ENCODE measurements around the gene MAPK8. TPM values are rescaled to one million over a fixed set of nuclear protein-coding genes. Genes with fewer than 3 reads are reported as not detected.

Gene MAPK8
- polyA plus RNA-seq, 3 donors, result 18.4 to 21.1 (median 18.5) TPM

DNA sequence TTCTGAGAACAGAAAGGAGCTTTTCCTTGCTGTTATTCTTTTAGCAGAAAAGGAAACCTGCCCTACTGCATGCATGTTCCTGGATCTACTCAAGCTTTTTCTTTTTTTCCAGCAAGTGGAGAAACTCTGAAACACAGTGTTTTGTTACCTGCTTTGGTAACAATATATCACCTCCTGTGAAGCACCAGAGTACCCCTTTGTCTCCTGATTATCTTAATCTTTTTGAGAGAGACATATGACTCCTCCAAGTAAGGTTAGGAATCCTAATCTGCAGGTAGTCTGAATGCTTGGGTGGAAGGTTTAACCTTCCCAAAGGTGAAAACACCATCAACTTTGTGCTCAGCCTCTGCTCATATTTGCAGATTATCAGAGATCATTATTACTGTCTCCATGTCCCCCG lies 93.1 kb downstream of the MAPK8 start:
- Histone ChIP-seq H3K27ac (ENCODE audit: low read depth in 1 of 2, low read length in 2 of 2) (no peak overlapping the region), H3K36me3 (replicated peaks in 1 of 2; ENCODE audit: control insufficient read depth in 1 of 2, insufficient read depth in 2 of 2, low read length in 2 of 2) (no peaks in the 10 kb centered on the region), H3K4me2 (replicated peaks; ENCODE audit: extremely low read depth, low read length, poor library complexity, severe bottlenecking) (no peak overlapping the region), H3K4me1 (ENCODE audit: control insufficient read depth in 1 of 2, insufficient read depth in 2 of 2, low read length in 2 of 2) (peaks cover 3 to 5% of the 10 kb centered on the region in 2 donors), H3K9ac (ENCODE audit: insufficient read depth, low read length, poor library complexity, severe bottlenecking) (no peak overlapping the region), H2AFZ (ENCODE audit: insufficient read depth, low read depth, low read length, poor library complexity, severe bottlenecking) (no peak overlapping the region), H3K27me3 (ENCODE audit: control insufficient read depth in 2 of 2, insufficient read depth in 2 of 2, low read length in 2 of 2) (no peaks in the 10 kb centered on the region), H3K4me3 (replicated peaks in 1 of 3; ENCODE audit: low read depth in 2 of 3, low read length in 3 of 3) (no peak overlapping the region), H3K79me2 (ENCODE audit: insufficient read depth, low read length) (peaks cover 5% of the 10 kb centered on the region), H3K9me3 (replicated peaks in 1 of 2; ENCODE audit: control insufficient read depth in 1 of 2, insufficient read depth in 1 of 2, low read length in 2 of 2) (no peaks in the 10 kb centered on the region), H4K20me1 (ENCODE audit: insufficient read depth, low read length) (peaks cover 22% of the 10 kb centered on the region)
- peaks cover 4% of the 10 kb centered on the region for H3K4me1 Mint-ChIP-seq
- no peak for DNase-seq
- H3K27ac Mint-ChIP-seq, result no peak overlapping the region
- no peak overlapping the region for H3K4me3 Mint-ChIP-seq
- TF ChIP-seq, protein P1, sequence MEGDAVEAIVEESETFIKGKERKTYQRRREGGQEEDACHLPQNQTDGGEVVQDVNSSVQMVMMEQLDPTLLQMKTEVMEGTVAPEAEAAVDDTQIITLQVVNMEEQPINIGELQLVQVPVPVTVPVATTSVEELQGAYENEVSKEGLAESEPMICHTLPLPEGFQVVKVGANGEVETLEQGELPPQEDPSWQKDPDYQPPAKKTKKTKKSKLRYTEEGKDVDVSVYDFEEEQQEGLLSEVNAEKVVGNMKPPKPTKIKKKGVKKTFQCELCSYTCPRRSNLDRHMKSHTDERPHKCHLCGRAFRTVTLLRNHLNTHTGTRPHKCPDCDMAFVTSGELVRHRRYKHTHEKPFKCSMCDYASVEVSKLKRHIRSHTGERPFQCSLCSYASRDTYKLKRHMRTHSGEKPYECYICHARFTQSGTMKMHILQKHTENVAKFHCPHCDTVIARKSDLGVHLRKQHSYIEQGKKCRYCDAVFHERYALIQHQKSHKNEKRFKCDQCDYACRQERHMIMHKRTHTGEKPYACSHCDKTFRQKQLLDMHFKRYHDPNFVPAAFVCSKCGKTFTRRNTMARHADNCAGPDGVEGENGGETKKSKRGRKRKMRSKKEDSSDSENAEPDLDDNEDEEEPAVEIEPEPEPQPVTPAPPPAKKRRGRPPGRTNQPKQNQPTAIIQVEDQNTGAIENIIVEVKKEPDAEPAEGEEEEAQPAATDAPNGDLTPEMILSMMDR (IDR thresholded peaks at IDR 0.05), result no peak
- no CpG with 5 or more reads among the region's 1 CpG for WGBS (ENCODE audit: insufficient coverage)
- intact Hi-C loops (cut with micrococcal nuclease), result no loop called here
- peaks cover 0 to 4% (median 0%) of the 10 kb centered on the region in 3 donors for H3K27me3 Mint-ChIP-seq (ENCODE audit: low read depth in 3 of 3)
- H3K36me3 Mint-ChIP-seq, result no peaks in the 10 kb centered on the region
- no peaks in the 10 kb centered on the region for H3K9me3 Mint-ChIP-seq

DNA sequence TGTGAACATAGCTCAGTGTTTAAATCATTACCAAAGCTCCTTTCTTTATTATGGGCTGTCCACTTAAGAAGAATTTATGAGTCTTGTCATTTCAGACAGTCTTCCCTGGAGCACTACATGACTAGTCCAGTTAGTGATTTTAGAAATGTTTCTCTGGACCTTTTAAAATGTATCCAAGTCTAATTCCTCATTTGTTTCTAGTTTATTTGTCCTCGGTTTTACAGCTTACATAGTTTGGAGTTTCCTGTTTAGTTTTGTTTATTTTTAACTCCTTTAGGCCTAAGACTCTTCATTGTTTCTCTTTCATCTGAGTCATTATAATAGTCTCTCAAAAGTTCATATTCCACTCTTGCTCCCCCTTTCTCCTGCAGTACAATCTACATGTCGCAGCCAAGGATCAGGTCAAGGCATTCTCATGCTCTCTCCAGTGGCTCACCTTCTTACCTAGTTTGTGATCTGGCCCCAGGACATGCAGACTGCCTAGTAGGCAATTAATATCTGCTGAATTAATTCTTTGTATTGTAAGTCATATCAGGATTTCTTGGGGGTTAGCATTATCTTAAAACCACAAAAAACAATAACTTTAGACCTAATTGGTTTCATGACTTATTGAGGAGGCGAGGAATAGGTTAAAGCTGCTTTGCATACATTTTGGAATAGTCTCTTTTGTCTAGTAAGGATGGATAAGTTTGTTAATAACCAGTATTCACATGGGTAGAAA lies 93.8 kb downstream of the MAPK8 start:
- H2AFZ ChIP-seq (ENCODE audit: insufficient read depth, low read depth, low read length, poor library complexity, severe bottlenecking), result no peak overlapping the region
- H3K27ac Mint-ChIP-seq, result no peak overlapping the region
- H3K36me3 Mint-ChIP-seq, result no peaks in the 10 kb centered on the region
- no peaks in the 10 kb centered on the region for H3K27me3 ChIP-seq (ENCODE audit: control insufficient read depth in 2 of 2, insufficient read depth in 2 of 2, low read length in 2 of 2)
- H3K79me2 ChIP-seq (ENCODE audit: insufficient read depth, low read length), result peaks cover 5% of the 10 kb centered on the region
- H4K20me1 ChIP-seq (ENCODE audit: insufficient read depth, low read length), result peaks cover 22% of the 10 kb centered on the region
- DNase-seq, result no peak
- H3K9ac ChIP-seq (ENCODE audit: insufficient read depth, low read length, poor library complexity, severe bottlenecking), result no peak overlapping the region
- H3K27me3 Mint-ChIP-seq (ENCODE audit: low read depth in 3 of 3), result peaks cover 0 to 4% (median 0%) of the 10 kb centered on the region in 3 donors
- no peak overlapping the region for H3K27ac ChIP-seq (ENCODE audit: low read depth in 1 of 2, low read length in 2 of 2)
- H3K4me2 ChIP-seq (replicated peaks; ENCODE audit: extremely low read depth, low read length, poor library complexity, severe bottlenecking), result no peak overlapping the region
- H3K4me1 ChIP-seq (ENCODE audit: control insufficient read depth in 1 of 2, insufficient read depth in 2 of 2, low read length in 2 of 2), result peaks cover 6 to 9% of the 10 kb centered on the region in 2 donors
- WGBS (ENCODE audit: insufficient coverage), result 100% methylated on average over 1 of the region's 3 CpGs
- H3K4me3 Mint-ChIP-seq, result no peak overlapping the region
- H3K9me3 ChIP-seq (replicated peaks in 1 of 2; ENCODE audit: control insufficient read depth in 1 of 2, insufficient read depth in 1 of 2, low read length in 2 of 2), result no peaks in the 10 kb centered on the region
- TF ChIP-seq, protein P1 (IDR thresholded peaks at IDR 0.05), result no peak
- no peaks in the 10 kb centered on the region for H3K36me3 ChIP-seq (replicated peaks in 1 of 2; ENCODE audit: control insufficient read depth in 1 of 2, insufficient read depth in 2 of 2, low read length in 2 of 2)
- peaks cover 10% of the 10 kb centered on the region for H3K4me1 Mint-ChIP-seq
- H3K9me3 Mint-ChIP-seq, result no peaks in the 10 kb centered on the region
- no peak overlapping the region for H3K4me3 ChIP-seq (replicated peaks in 1 of 3; ENCODE audit: low read depth in 2 of 3, low read length in 3 of 3)
- intact Hi-C loops (cut with micrococcal nuclease), result no loop called here
